Suppressor macrophage (primary cell): ENCODE measurements around the gene NDFIP2.

Source experiments
- DNase-seq, 4 experiments: peaks; one replicate each; pipeline ENCODE4 v3.0.0-alpha.2; 2020 to 2022
- total RNA-seq, 17 experiments: gene quantifications; one replicate each; lab custom pipeline; 2026; ENCODE audit warnings: mixed read lengths in 6 of 17, inconsistent platforms in 3 of 17; lab: John Stamatoyannopoulos, UW

Gene NDFIP2, protein sequence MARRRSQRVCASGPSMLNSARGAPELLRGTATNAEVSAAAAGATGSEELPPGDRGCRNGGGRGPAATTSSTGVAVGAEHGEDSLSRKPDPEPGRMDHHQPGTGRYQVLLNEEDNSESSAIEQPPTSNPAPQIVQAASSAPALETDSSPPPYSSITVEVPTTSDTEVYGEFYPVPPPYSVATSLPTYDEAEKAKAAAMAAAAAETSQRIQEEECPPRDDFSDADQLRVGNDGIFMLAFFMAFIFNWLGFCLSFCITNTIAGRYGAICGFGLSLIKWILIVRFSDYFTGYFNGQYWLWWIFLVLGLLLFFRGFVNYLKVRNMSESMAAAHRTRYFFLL
- total RNA-seq = 2.5 to 15.0 (median 10.3) reads per million in 17 experiments

DNA sequence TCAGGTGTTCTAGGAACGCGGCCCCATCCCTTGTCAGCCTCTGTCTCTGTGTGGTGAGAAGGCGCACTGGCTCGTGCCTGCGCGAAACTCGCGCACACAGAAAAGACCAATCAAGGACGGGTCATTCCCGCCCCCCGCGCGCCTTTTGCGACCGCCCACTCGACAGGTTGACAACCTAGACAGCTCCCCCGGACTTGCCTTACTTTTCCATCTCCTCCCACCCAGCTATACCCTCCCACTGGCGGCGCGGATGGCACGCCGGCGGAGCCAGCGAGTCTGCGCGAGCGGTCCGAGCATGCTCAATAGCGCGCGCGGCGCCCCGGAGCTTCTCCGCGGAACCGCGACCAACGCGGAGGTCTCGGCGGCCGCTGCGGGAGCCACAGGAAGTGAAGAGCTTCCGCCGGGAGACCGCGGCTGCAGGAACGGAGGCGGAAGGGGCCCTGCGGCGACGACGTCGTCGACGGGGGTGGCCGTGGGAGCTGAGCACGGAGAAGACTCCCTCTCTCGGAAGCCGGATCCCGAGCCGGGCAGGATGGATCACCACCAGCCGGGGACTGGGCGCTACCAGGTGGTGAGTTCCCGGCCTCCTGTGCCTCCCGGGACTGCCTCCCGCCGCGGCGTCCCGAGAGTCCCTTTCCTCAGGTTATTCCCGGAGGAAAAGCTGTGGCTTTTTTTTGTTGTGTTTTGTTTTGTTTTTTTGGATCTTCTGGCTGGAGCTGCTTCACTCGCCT is at the start of gene NDFIP2:
NDFIP2 (plus strand) TSS at position 202 of the 731 bp plus-strand sequence; CDS start at position 251, 49 bp downstream.
- DNase-seq = peak; percentile 63 to 87 (median 76)

- DNase-seq = no peak
Measured at GRCh38 chr13:79432086-79432485, 48.9 kb upstream of the NDFIP2 start.

DNA sequence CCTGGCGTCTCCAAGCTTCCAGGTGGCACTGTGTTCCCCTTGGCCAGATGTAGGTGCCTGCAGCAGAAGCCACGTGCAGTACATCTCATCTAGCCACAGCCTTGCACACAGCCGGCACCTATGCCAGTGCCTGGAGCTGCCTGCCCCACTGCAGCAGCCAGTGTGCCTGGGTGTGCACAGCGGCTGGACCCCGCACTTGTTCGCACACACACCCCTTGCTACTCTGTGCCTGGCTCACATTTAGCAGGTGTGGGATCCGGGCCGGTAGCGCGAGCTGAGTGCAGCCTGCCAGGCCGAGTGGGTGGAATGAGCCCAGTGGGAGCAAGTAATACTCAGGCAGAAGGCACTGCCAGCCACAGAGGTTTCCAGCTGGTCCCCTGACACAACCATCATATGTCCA is 48.0 kb upstream of the NDFIP2 start:
- no peak for DNase-seq

- no peak for DNase-seq
Measured at GRCh38 chr13:79434556-79434955, 46.4 kb upstream of the NDFIP2 start.

DNA sequence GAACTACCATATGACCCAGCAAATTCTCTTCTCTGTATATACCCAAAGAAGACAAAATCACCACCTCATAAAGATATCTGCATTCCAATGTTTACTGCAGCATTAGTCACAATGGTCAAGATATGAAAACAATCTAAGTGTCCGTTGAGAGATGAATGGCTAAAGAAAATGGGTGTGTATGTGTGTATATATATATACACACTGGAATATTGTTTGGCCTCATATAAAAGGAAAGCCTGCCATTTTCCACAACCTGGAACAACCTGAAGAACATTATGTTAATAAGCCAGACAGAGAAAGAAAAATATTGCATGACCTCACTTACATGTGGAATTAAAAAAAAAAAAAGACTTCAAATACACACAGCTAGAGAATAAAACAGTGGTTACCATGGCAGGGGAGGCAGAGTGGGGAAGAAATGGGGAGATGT is 45.4 kb upstream of the NDFIP2 start:
- no peak for DNase-seq

DNA sequence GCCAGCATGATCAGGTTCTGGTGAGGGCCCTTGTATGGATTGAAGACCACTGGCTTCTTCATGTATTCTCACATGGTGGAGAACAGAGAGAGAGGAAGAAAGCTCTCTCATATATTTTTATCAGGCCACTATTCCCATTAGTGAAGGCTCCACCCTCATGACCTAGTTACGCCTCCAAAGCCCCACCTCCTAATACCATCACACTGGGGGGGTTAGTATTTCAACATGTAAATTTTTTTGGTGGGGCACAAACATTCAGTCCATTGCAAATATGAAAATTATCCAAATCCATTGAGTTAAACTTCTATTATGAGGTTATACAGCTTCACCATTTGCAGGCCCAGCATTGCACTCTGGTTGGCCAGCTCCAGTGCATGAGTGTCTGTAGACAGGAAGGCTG is 41.7 kb upstream of the NDFIP2 start:
- no peak for DNase-seq

- DNase-seq = no peak
Measured at GRCh38 chr13:79440958-79441528, 39.9 kb upstream of the NDFIP2 start.

DNA sequence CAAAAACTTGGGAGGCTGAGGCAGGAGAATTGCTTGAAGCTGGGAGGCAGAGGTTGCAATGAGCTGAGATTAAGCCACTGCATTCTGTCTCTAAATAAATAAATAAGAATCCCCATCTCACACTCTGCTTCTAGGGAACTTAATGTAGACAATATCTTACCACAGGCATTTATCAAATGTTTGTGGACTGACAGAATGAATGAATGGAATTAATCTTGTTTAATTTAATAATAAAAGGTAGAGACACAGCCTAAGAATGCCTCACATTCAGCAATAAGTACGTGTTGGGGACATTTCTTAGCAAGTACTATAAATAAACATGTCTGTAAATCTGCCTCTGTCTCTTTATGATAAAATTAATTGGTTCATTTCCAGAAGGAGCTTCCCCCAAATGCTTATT is 38.7 kb upstream of the NDFIP2 start:
- DNase-seq = no peak

GRCh38 chr13:79442706-79443105 is 38.2 kb upstream of the NDFIP2 start:
- no peak for DNase-seq

DNA sequence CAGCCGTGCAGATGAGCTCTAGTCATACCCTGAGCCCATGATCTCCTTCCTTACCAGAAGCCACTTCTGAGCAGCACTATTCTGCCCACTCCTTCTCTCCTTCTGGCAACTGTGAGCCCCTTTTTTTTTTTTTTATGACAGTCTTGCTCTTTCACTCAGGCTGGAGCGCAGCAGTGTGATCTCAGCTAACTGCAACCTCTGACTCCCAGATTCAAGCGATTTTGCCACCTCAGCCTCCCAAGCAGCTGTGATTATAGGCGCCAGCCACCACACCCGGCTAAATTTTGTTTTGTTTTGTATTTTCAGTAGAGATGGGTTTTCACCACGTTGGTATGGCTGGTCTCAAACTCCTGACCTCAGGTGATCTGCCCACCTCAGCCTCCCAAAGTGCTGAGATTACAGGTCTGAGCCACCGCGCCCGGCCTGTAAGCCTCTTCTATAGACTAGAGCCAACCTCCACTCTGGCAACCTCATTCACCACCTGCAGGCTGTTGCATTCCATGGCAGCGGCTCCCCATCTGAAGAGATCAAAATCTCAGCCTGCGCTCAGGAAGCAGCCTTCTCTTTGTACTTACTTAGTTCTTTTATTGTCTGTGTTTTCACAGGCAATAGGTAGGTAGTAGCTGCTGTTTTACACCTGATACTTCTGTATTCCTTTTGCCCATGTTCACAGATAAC is 34.8 kb upstream of the NDFIP2 start:
- no peak for DNase-seq

- no peak for DNase-seq
Measured at GRCh38 chr13:79447141-79447540, 33.8 kb upstream of the NDFIP2 start.

GRCh38 chr13:79447741-79448140 is 33.2 kb upstream of the NDFIP2 start:
- DNase-seq = no peak

DNA sequence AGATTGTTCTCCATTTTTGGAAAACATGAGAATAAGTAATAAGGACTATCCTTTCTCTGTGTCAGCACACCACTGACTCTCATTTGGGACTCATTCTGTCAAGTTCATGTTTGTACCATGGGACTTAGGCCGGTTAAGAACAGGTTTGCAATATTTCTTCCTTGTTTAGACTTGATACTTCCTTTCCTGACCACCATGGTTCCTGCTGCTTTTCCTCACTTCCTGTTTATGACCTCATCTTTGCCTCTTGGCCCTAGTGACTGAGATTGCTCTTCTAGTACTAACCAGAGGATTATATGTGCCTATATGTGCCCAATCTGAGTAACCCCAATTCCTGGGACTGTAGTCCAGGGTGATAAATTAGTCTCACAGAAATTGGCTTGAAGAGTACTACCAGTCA is 32.5 kb upstream of the NDFIP2 start:
- peak; percentile 23 to 68 (median 44) for DNase-seq

GRCh38 chr13:79450110-79450509 is 30.8 kb upstream of the NDFIP2 start:
- no peak for DNase-seq

- peak; percentile 73 to 93 (median 84) for DNase-seq
Measured at GRCh38 chr13:79451500-79451962, 29.4 kb upstream of the NDFIP2 start.

- no peak for DNase-seq
Measured at GRCh38 chr13:79452239-79452913, 28.6 kb upstream of the NDFIP2 start.

GRCh38 chr13:79455331-79455730 is 25.6 kb upstream of the NDFIP2 start:
- no peak for DNase-seq

GRCh38 chr13:79456051-79456450 is 24.9 kb upstream of the NDFIP2 start:
- DNase-seq = no peak

GRCh38 chr13:79456656-79457365 is 24.1 kb upstream of the NDFIP2 start:
- DNase-seq = no peak

DNA sequence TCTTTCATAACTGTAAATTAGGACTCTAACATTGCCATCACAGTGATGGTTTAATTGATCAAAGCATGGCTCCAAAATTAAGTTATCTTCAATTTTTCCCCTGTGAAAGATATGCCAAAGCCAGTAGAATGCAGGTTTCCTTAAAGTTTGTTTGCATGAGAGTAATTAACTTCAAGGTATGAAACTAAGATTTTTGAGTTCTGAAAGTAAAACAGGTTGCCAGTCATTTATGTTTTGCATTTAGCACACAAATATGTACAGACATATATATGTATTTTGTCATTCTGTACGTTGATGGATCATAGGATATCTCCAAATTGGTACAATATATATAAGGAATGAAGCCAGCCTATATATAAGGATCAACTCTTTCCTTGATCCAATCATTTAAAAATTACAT is 23.6 kb upstream of the NDFIP2 start:
- no peak for DNase-seq

DNA sequence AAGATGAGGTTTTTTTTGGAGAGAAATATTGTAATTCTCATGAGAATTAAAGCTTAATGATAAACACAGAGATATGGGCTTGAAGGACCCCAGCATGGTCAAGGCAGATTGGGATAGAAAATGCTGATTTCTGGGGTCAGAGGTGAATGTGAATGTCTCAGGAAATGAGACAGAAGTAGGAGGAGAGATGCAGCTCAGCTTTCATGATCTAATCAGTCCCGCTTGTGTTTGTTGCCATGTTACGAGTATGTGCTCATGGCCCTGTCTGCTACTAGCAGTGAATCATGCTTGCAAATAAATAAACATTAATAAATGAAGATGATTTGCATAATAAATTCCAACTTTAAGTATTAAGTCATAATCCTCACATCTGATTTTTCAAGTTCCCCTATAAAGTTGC is 23.0 kb upstream of the NDFIP2 start:
- DNase-seq = peak in 1 of 4 experiments; percentile 29

- no peak for DNase-seq
Measured at GRCh38 chr13:79458436-79458835, 22.5 kb upstream of the NDFIP2 start.
